H9 (cell line): ENCODE results near the gene TYW3. TPM values are rescaled to one million over a fixed set of nuclear protein-coding genes. Genes with fewer than 3 reads are reported as not detected.
"Not testable (repeated sequence)": the region's sequence is repeated elsewhere in the genome, so short reads cannot be mapped to it uniquely, and the experiment has no call there.

Experiments
- DNase-seq: peaks from one replicate; pipeline ENCODE4 v3.0.0-alpha.2; 2017
- H2AFZ ChIP-seq: one replicate; pipeline ENCODE4 v1.6.1; 2013; ENCODE audit warnings: mild to moderate bottlenecking, low read length, control low read depth, moderate library complexity
- H2AK5ac ChIP-seq: 2 replicates; pipeline ENCODE4 v1.6.1; 2013; ENCODE audit warnings: low read length, control low read depth, mixed read lengths; ENCODE audit not compliant: insufficient read length
- H2BK120ac ChIP-seq: one replicate; pipeline ENCODE4 v1.6.1; 2013; ENCODE audit warnings: low read depth, mild to moderate bottlenecking, low read length, control low read depth, inconsistent platforms; ENCODE audit not compliant: poor library complexity, severe bottlenecking
- H2BK12ac ChIP-seq: 2 replicates; pipeline ENCODE4 v1.6.1; 2013; ENCODE audit warnings: low read length, control low read depth, mixed read lengths, low read depth; ENCODE audit not compliant: insufficient read length
- H2BK15ac ChIP-seq: 2 replicates; pipeline ENCODE4 v1.6.1; 2013; ENCODE audit warnings: low read depth, low read length, control low read depth
- H2BK20ac ChIP-seq: one replicate; pipeline ENCODE4 v1.6.1; 2013; ENCODE audit warnings: low read depth, mild to moderate bottlenecking, low read length, control low read depth, inconsistent platforms; ENCODE audit not compliant: poor library complexity, severe bottlenecking
- H2BK5ac ChIP-seq: 2 replicates; pipeline ENCODE4 v1.6.1; 2013; ENCODE audit warnings: low read length, control low read depth, mixed read lengths; ENCODE audit not compliant: insufficient read length
- H3K14ac ChIP-seq: 2 replicates; pipeline ENCODE4 v1.6.1; 2013; ENCODE audit warnings: low read length, control low read depth; ENCODE audit not compliant: insufficient read depth
- H3K18ac ChIP-seq: 2 replicates; pipeline ENCODE4 v1.6.1; 2013; ENCODE audit warnings: low read depth, mild to moderate bottlenecking, mixed read lengths, low read length, control low read depth; ENCODE audit not compliant: insufficient read length
- H3K23ac ChIP-seq: 2 replicates; pipeline ENCODE4 v1.6.1; 2013; ENCODE audit warnings: low read length, control low read depth, mixed read lengths, low read depth; ENCODE audit not compliant: insufficient read length
- H3K23me2 ChIP-seq: 2 replicates; pipeline ENCODE4 v1.6.1; 2013; ENCODE audit warnings: low read depth, mild to moderate bottlenecking, mixed read lengths, low read length, control low read depth; ENCODE audit not compliant: insufficient read length, poor library complexity, severe bottlenecking
- H3K27ac ChIP-seq: 2 replicates; pipeline ENCODE4 v1.5.1; 2013; ENCODE audit warnings: low read length, control low read depth, mixed read lengths, low read depth; ENCODE audit not compliant: insufficient read length
- H3K27me3 ChIP-seq: 2 replicates; pipeline ENCODE4 v1.6.1; 2013; ENCODE audit warnings: low read length, control low read depth, inconsistent platforms; ENCODE audit not compliant: insufficient read depth
- H3K4ac ChIP-seq: 2 replicates; pipeline ENCODE4 v1.6.1; 2013; ENCODE audit warnings: low read depth, mild to moderate bottlenecking, control low read depth, inconsistent platforms, low read length, moderate library complexity
- H3K4me1 ChIP-seq: 2 replicates; pipeline ENCODE4 v1.6.1; 2013; ENCODE audit warnings: low read length, control low read depth, inconsistent platforms; ENCODE audit not compliant: insufficient read depth
- H3K4me2 ChIP-seq: 2 replicates; pipeline ENCODE4 v1.6.1; 2013; ENCODE audit warnings: low read length, control low read depth, mixed read lengths; ENCODE audit not compliant: insufficient read length, insufficient read depth
- H3K56ac ChIP-seq: 2 replicates; pipeline ENCODE4 v1.6.1; 2013; ENCODE audit warnings: low read depth, mild to moderate bottlenecking, mixed read lengths, low read length, control low read depth; ENCODE audit not compliant: insufficient read length
- H3K79me1 ChIP-seq: 2 replicates; pipeline ENCODE4 v1.6.1; 2013; ENCODE audit warnings: low read depth, mild to moderate bottlenecking, moderate library complexity, low read length, control low read depth, inconsistent platforms; ENCODE audit not compliant: insufficient read depth, poor library complexity, severe bottlenecking
- H3K79me2 ChIP-seq: 2 replicates; pipeline ENCODE4 v1.6.1; 2013; ENCODE audit warnings: low read length, control low read depth, inconsistent platforms; ENCODE audit not compliant: insufficient read depth
- H3K9ac ChIP-seq: 2 replicates; pipeline ENCODE4 v1.6.1; 2013; ENCODE audit warnings: low read length, control low read depth, mixed read lengths; ENCODE audit not compliant: insufficient read length; ENCODE audit errors: extremely low read depth
- H3K9me3 ChIP-seq: one replicate; pipeline ENCODE4 v1.6.1; 2013; ENCODE audit warnings: low read depth, low read length, inconsistent platforms; ENCODE audit not compliant: control insufficient read depth
- H3T11ph ChIP-seq: one replicate; pipeline ENCODE4 v1.6.1; 2013; ENCODE audit warnings: mild to moderate bottlenecking, low read length, control low read depth, inconsistent platforms
- H4K20me1 ChIP-seq: one replicate; pipeline ENCODE4 v1.6.1; 2013; ENCODE audit not compliant: control insufficient read depth, insufficient read length, insufficient read depth
- H4K5ac ChIP-seq: 2 replicates; pipeline ENCODE4 v1.6.1; 2013; ENCODE audit warnings: low read depth, mild to moderate bottlenecking, mixed read lengths, low read length, control low read depth; ENCODE audit not compliant: insufficient read length
- H4K8ac ChIP-seq: replicated peaks from 2 replicates; pipeline ENCODE4 v1.6.1; 2013; ENCODE audit warnings: low read length, control low read depth, mixed read lengths, low read depth; ENCODE audit not compliant: insufficient read length
- H4K91ac ChIP-seq: 2 replicates; pipeline ENCODE4 v1.6.1; 2013; ENCODE audit warnings: low read depth, mild to moderate bottlenecking, moderate library complexity, mixed read lengths, low read length, control low read depth; ENCODE audit not compliant: insufficient read length
- H3K27ac Mint-ChIP-seq, 3 experiments: 2 replicates in 2 of 3; 3 replicates in 1 of 3; pipeline ENCODE4 v1.8.0; 2020 to 2021; ENCODE audit warnings: mixed read lengths in 3 of 3, mild to moderate bottlenecking in 1 of 3, moderate library complexity in 1 of 3
- H3K27me3 Mint-ChIP-seq: 2 replicates; pipeline ENCODE4 v1.8.0; 2021; ENCODE audit warnings: low read depth, mild to moderate bottlenecking, moderate library complexity, mixed read lengths
- H3K36me3 Mint-ChIP-seq, 3 experiments: 2 replicates in 2 of 3; 3 replicates in 1 of 3; pipeline ENCODE4 v1.8.0; 2020 to 2021; ENCODE audit warnings: low read depth in 3 of 3, mixed read lengths in 3 of 3; ENCODE audit not compliant: insufficient read depth in 1 of 3
- H3K4me1 Mint-ChIP-seq, 2 experiments: 2 replicates each; pipeline ENCODE4 v1.8.0; 2020; ENCODE audit warnings: mixed read lengths in 2 of 2
- H3K4me3 Mint-ChIP-seq, 2 experiments: 2 replicates in 1 of 2; 3 replicates in 1 of 2; pipeline ENCODE4 v1.8.0; 2020 to 2021; ENCODE audit warnings: mild to moderate bottlenecking in 2 of 2, mixed read lengths in 2 of 2, moderate library complexity in 1 of 2
- H3K9me3 Mint-ChIP-seq, 2 experiments: 2 replicates in 1 of 2; 3 replicates in 1 of 2; pipeline ENCODE4 v1.8.0; 2020; ENCODE audit warnings: mild to moderate bottlenecking in 2 of 2, mixed read lengths in 2 of 2, moderate library complexity in 1 of 2
- WGBS: extraction: QIAGEN DNeasy Blood & Tissue Kit; methylation state at CpG from one replicate; pipeline ENCODE4 v1.1.7; 2013; ENCODE audit warnings: missing lambda C conversion rate, low lambda C conversion rate, mixed read lengths; ENCODE audit not compliant: insufficient read length; ENCODE audit errors: extremely low coverage; 5-methylcytosine and 5-hydroxymethylcytosine counted together
- total RNA-seq: library from RNA; stranded (reverse); gene quantifications from 2 replicates; pipeline ENCODE4 v1.2.1, GENCODE V29; 2021

Gene TYW3
- total RNA-seq, 1 experiment from 2014 or later, result 10.9 TPM

GRCh38 chr1:74745247-74745646 lies 12.3 kb downstream of the TYW3 start:
- H3K23me2 ChIP-seq, H3K79me1 ChIP-seq, H3K4ac ChIP-seq, H4K8ac ChIP-seq, H3T11ph ChIP-seq, H2BK15ac ChIP-seq, H3K27ac Mint-ChIP-seq, DNase-seq, H2BK120ac ChIP-seq, H4K91ac ChIP-seq, H4K20me1 ChIP-seq, H3K4me3 Mint-ChIP-seq, H2BK12ac ChIP-seq, H3K14ac ChIP-seq, H3K27me3 Mint-ChIP-seq, H3K4me2 ChIP-seq, H2AK5ac ChIP-seq, H3K56ac ChIP-seq, H3K27me3 ChIP-seq, H3K79me2 ChIP-seq, H3K23ac ChIP-seq, H3K4me1 Mint-ChIP-seq, H3K9me3 ChIP-seq, H3K4me1 ChIP-seq, H3K18ac ChIP-seq, H2BK5ac ChIP-seq, H3K9ac ChIP-seq, H4K5ac ChIP-seq, H2BK20ac ChIP-seq, H3K27ac ChIP-seq, H2AFZ ChIP-seq: not testable (repeated sequence)
- H3K36me3 Mint-ChIP-seq, result peaks cover 49 to 77% (median 67%) of the 10 kb centered on the region in 3 experiments
- WGBS, result no CpG with 5 or more reads among the region's 6 CpGs
- peaks cover 15 to 34% of the 10 kb centered on the region in 2 experiments for H3K9me3 Mint-ChIP-seq
